Activated CD8-positive, alpha-beta T cell treated with anti-CD3 and anti-CD28 coated beads for 36 hours (primary cell): ENCODE data around the gene APOA5. TPM values are rescaled to one million over a fixed set of nuclear protein-coding genes. Genes with fewer than 3 reads are reported as not detected.
"Not testable (repeated sequence)": the region's sequence is repeated elsewhere in the genome, so short reads cannot be mapped to it uniquely, and the experiment has no call there.

ENCODE experiments used
- ATAC-seq: fragments of 200-7000 bp; cut with Tn5 transposase; one replicate; pipeline ENCODE4 v1.10.0; 2021; ENCODE audit warnings: mild to moderate bottlenecking, moderate library complexity
- CTCF ChIA-PET: fragments of 350-600 bp; sonication (Branson Sonifier 250); formaldehyde crosslinking; loops from one replicate; lab custom pipeline; 2021; ENCODE audit warnings: antibody characterized with exemption; lab: Charles Lee
- POLR2A ChIA-PET: fragments of 350-600 bp; sonication (Branson Sonifier 250); formaldehyde crosslinking; loops from one replicate; lab custom pipeline; 2021; ENCODE audit warnings: antibody characterized with exemption; lab: Charles Lee
- DNase-seq: peaks from one replicate; pipeline ENCODE4 v3.0.0-alpha.2; 2020
- H3K27ac Mint-ChIP-seq: one replicate; pipeline ENCODE4 v1.8.0; 2021; ENCODE audit warnings: mild to moderate bottlenecking, mixed read lengths
- H3K27me3 Mint-ChIP-seq: one replicate; pipeline ENCODE4 v1.8.0; 2021; ENCODE audit warnings: mixed read lengths
- H3K36me3 Mint-ChIP-seq: one replicate; pipeline ENCODE4 v1.8.0; 2021; ENCODE audit warnings: low read depth, mixed read lengths
- H3K4me1 Mint-ChIP-seq: one replicate; pipeline ENCODE4 v1.8.0; 2021; ENCODE audit warnings: low read depth, mixed read lengths
- H3K4me3 Mint-ChIP-seq: one replicate; pipeline ENCODE4 v1.8.0; 2021; ENCODE audit warnings: mild to moderate bottlenecking, moderate library complexity, mixed read lengths
- H3K9me3 Mint-ChIP-seq: one replicate; pipeline ENCODE4 v1.8.0; 2021; ENCODE audit warnings: mixed read lengths
- intact Hi-C: fragments of 100-400 bp; cut with micrococcal nuclease; formaldehyde crosslinking; loops from one replicate; pipeline ENCODE4 v1.10.0; 2022
- total RNA-seq, 2 experiments: library from RNA; stranded (reverse); gene quantifications; one replicate each; pipeline ENCODE4 v1.2.3, GENCODE V29; 2021
- TF ChIP-seq, protein P1 (sequence below): fragments of 200-600 bp; IDR thresholded peaks from one replicate; pipeline ENCODE4 v1.8.0; 2022; ENCODE audit warnings: antibody characterized with exemption, mild to moderate bottlenecking

The APOA5 gene
- total RNA-seq, 2 experiments from 2014 or later: not detected

DNA sequence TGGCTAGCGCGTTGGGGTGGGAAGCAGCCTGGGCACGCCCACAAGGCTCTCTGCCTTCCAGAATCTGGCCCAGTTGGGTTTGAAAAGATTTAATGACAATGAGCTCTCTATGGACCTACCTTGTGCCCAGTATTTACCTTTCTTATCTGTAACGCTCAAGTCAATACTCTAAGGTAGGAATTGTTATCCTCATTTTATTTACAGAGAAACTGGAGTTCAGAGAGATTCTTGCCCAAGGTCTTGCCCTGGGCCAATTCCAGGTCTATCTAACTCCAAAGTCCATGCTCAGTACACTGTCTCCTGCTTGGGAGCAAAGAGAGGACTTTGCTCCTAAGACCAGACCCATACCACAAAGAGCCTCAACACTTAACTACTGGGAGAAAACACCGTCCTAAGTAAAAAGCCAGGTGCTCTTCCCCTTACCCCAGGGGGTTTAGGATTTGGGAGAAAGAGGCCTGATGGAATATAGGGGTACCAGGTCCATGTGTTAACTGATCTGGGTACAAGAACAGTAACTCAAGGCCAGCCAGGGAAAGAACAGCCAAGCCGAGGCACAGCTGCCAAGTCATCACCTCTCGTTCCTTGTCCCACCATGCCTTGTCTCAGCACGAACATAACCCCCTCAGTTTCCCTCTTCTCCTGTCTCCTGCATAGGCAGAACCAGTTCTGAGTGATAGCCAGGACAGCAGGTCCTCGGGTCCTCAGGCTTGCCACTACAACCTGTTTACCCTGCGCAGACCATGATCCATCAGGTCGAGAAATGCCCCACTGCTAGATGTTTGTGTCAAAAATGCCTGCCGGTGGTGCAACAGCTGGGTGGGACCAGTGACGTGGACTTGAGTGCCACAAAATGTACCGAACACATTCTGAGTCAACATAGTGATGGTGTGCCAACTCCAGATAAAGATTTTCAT lies 16.8 kb upstream of the APOA5 start:
- ChIA-PET POLR2A (no interaction called here), CTCF (no interaction called here)
- no peak for ATAC-seq
- H3K4me1 Mint-ChIP-seq: no peaks in the 10 kb centered on the region
- no peaks in the 10 kb centered on the region for H3K36me3 Mint-ChIP-seq
- TF ChIP-seq, protein P1, sequence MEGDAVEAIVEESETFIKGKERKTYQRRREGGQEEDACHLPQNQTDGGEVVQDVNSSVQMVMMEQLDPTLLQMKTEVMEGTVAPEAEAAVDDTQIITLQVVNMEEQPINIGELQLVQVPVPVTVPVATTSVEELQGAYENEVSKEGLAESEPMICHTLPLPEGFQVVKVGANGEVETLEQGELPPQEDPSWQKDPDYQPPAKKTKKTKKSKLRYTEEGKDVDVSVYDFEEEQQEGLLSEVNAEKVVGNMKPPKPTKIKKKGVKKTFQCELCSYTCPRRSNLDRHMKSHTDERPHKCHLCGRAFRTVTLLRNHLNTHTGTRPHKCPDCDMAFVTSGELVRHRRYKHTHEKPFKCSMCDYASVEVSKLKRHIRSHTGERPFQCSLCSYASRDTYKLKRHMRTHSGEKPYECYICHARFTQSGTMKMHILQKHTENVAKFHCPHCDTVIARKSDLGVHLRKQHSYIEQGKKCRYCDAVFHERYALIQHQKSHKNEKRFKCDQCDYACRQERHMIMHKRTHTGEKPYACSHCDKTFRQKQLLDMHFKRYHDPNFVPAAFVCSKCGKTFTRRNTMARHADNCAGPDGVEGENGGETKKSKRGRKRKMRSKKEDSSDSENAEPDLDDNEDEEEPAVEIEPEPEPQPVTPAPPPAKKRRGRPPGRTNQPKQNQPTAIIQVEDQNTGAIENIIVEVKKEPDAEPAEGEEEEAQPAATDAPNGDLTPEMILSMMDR: no peak
- no peak overlapping the region for H3K27ac Mint-ChIP-seq
- intact Hi-C loops: no loop called here
- no peak for DNase-seq
- H3K4me3 Mint-ChIP-seq: no peak overlapping the region
- peaks cover 3% of the 10 kb centered on the region for H3K27me3 Mint-ChIP-seq
- no peaks in the 10 kb centered on the region for H3K9me3 Mint-ChIP-seq

DNA sequence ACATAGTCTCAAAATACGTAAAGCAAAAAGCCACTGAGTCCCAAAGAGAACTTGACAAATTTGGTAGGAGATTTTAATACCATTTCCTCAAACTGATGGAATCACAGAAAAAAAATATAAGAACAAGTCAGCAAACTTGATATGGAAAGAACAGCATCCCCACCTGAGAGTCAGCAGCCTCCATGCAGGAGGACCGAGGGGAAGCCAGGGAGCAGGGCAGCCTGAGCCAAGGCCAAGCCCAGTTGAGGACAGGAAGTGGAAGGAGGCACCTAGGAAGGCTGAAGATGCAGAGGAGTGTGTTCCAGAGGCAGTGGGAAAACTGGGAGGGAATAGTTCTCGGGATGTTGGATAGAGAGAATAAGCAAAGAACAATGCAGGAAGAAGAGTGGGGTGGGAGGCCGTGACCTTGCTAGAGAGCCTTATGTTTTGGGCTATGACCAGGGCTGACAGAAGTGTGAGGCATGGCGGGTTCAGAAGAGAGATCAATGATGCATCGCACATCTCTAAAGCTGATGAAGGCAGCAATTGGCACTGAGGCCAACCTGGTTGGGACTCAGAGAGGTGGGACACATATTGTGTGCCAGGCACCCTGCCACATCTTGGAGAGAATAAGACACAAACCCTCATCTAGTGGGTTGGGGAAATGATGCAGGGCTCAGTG lies 16.1 kb upstream of the APOA5 start:
- CTCF ChIA-PET: interaction anchor here (1.0 kb wide), 1 partner anchor 17 kb away, joined by 3 read pairs; the partner anchor contains the start of gene APOA5
- H3K4me3 Mint-ChIP-seq: no peak overlapping the region
- intact Hi-C loops: no loop called here

DNA sequence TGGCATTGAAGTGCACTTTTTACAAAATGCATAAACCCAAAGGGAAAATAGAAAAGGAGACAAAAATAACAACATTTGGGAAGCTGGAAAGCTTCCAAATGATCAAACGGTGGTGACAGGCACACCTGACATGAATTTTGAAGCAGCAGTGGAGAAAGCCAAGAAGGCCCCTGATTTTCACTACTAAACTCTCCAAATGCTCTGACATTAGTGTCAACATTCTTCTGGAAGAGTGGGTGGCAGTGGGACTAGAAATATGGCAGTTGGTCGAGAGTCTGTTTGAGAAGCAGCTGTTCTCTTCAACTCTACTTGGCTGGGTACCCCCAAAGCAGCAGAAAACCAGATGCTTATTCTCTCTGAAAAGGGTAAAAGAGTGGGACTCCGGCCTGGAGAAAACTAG lies 12.3 kb upstream of the APOA5 start:
- TF ChIP-seq, protein P1: no peak
- Mint-ChIP-seq H3K27me3 (peaks cover 6% of the 10 kb centered on the region), H3K4me3 (no peak overlapping the region), H3K9me3 (no peaks in the 10 kb centered on the region), H3K4me1 (no peaks in the 10 kb centered on the region), H3K36me3 (no peaks in the 10 kb centered on the region), H3K27ac (no peak overlapping the region)
- ATAC-seq (no peak), DNase-seq (no peak)
- CTCF ChIA-PET: interaction anchor here (1.0 to 3.0 kb wide), 2 partner anchors 13 to 32 kb away, joined by 3 to 11 read pairs; partner anchors contain the start of gene APOA5
- POLR2A ChIA-PET: no interaction called here
- intact Hi-C loops: no loop called here

More for the DNA sequence above, 16.1 kb upstream of the APOA5 start:
- H3K27ac Mint-ChIP-seq: no peak overlapping the region
- H3K27me3 Mint-ChIP-seq: peaks cover 4% of the 10 kb centered on the region
- TF ChIP-seq, protein P1: no peak
- no peaks in the 10 kb centered on the region for H3K36me3 Mint-ChIP-seq
- H3K4me1 Mint-ChIP-seq: no peaks in the 10 kb centered on the region
- no peak for ATAC-seq
- H3K9me3 Mint-ChIP-seq: no peaks in the 10 kb centered on the region
- POLR2A ChIA-PET: no interaction called here
- no peak for DNase-seq

DNA sequence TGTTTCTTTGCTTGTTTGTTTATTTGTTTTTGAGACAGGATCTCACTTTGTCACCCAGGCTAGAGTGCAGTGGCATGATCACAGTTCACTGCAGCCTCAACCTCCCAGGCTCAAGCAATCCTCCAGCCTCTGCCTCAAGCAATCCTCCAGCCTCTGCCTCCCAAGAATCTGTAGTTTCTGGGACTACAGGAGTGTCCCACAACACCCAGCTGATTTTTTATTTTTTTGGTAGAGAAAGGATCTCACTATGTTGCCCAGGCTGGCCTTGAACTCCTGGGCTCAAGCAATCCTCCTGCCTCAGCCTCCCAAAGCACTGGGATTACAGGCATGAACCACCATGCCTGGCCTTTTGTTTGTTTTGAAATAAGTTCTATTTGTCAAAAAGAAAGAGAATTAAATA lies 10.0 kb upstream of the APOA5 start:
- POLR2A ChIA-PET, DNase-seq, H3K9me3 Mint-ChIP-seq, H3K27ac Mint-ChIP-seq, H3K36me3 Mint-ChIP-seq, H3K4me3 Mint-ChIP-seq, intact Hi-C loops, ATAC-seq, H3K4me1 Mint-ChIP-seq, H3K27me3 Mint-ChIP-seq: not testable (repeated sequence)
- CTCF ChIA-PET: interaction anchor here (0.8 to 1.0 kb wide), 2 partner anchors 10 to 14 kb away, joined by 3 to 6 read pairs; partner anchors contain the start of genes APOA5 and ZPR1

DNA sequence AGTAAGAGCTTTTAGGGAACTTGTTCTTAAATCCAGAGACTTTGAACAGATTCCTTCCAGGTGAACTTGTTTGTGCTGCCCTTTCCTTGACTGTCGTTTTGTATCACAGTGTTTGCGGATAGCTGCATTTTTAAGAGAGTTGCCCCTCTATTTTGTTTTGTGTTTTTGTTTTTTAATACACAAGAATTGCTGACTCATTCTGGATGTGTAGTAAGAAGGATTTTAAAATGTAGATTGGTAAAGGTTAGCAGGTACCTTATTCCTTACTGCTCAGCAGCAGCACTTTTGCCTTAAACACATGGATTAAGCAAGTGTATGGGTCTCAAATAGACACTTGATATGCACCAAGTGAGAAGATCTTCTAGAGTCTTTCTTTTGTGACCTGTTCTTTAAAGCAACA lies 8.9 kb upstream of the APOA5 start:
- Mint-ChIP-seq H3K27ac (no peak overlapping the region), H3K36me3 (no peaks in the 10 kb centered on the region), H3K9me3 (no peaks in the 10 kb centered on the region), H3K4me1 (no peaks in the 10 kb centered on the region), H3K4me3 (no peak overlapping the region), H3K27me3 (peaks cover 6% of the 10 kb centered on the region)
- ChIA-PET POLR2A (interaction anchor here (1.1 kb wide), 1 partner anchor 14 kb away, joined by 3 read pairs; no protein-coding TSS in a partner anchor), CTCF (interaction anchor here (1.7 to 2.8 kb wide), 3 partner anchors 10 to 305 kb away, joined by 5 to 17 read pairs (median 10); partner anchors contain the start of gene APOA5)
- intact Hi-C loops: no loop called here
- TF ChIP-seq, protein P1: no peak
- ATAC-seq: no peak
- no peak for DNase-seq
